Stimulated activated CD4-positive, alpha-beta T cell treated with anti-CD3 and anti-CD28 coated beads, Interleukin-1b, Interleukin-23, amount 100 ng/mL, for 1 hour (primary cell): Measurements from ENCODE around the gene MEIOSIN.

Source experiments
- DNase-seq, 2 donors: peaks; one replicate each; pipeline ENCODE4 v3.0.0-alpha.2; 2020; ENCODE audit warnings: low read depth in 2 of 2

The MEIOSIN gene

DNA sequence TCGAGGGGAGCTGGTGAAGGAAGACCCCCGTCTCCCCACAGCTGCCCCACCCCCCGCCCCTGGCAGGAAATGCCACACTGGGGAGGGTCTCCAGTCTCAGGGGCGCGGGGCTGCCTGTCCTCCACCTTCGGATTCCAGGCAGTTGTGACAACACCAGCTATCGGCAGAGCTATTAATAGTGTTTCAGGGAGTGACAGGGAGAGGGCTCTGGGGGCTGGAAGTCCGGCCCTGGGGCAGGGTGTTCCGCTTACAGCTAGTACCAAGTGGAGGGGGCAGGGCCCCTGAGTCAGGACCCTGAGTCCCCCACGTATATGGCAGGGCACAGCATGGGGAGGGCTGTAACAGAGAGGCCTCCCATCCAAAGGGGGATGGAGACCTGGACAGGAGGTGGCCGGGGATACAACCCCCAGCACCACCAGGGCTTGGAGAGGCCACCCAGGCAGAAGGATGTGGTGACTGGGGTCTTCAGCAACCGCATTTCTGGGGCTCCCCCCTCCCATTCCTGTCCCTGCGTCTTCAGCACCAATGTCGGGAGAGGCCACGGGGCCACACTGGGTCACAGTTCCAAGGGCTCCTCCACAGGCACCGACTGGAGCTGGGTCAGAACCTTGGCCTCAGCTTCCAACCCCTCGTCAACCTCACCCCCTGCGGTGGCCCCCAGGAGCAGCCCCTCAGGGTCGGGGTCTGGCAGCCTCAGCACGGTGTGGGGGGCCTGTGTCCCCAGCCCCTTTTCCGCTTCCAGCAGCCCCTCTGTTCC lies 31.9 kb downstream of the MEIOSIN start:
- no peak for DNase-seq

- DNase-seq: no peak
These were observed 32.6 kb downstream of the MEIOSIN start for GRCh38 chr19:45765702-45766295.

GRCh38 chr19:45766296-45766868 lies 33.1 kb downstream of the MEIOSIN start:
- no peak for DNase-seq

- DNase-seq: no peak
These were observed 33.7 kb downstream of the MEIOSIN start for GRCh38 chr19:45766869-45767346.

GRCh38 chr19:45767410-45767880 lies 34.2 kb downstream of the MEIOSIN start:
- DNase-seq: no peak

- no peak for DNase-seq
These were observed 34.8 kb downstream of the MEIOSIN start for GRCh38 chr19:45767881-45768654.

- no peak for DNase-seq
These were observed 35.4 kb downstream of the MEIOSIN start for GRCh38 chr19:45768655-45768983.

GRCh38 chr19:45768984-45769782 lies 35.9 kb downstream of the MEIOSIN start, which contains the start of gene SIX5:
TSS of gene SIX5 (minus strand) at chr19:45769252. CDS start at chr19:45768844, 408 bp downstream.
- DNase-seq: peak; percentile 84 to 87

DNA sequence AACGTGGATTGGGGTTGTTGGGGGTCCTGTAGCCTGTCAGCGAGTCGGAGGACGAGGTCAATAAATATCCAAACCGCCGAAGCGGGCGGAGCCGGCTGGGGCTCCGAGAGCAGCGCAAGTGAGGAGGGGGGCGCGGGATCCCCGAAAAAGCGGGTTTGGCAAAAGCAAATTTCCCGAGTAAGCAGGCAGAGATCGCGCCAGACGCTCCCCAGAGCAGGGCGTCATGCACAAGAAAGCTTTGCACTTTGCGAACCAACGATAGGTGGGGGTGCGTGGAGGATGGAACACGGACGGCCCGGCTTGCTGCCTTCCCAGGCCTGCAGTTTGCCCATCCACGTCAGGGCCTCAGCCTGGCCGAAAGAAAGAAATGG lies 36.6 kb downstream of the MEIOSIN start:
- no peak for DNase-seq

- DNase-seq: peak; percentile 78 to 82
These were observed 37.2 kb downstream of the MEIOSIN start for GRCh38 chr19:45770192-45771101.

GRCh38 chr19:45771311-45771933 lies 38.2 kb downstream of the MEIOSIN start:
- no peak for DNase-seq

GRCh38 chr19:45772130-45772840 lies 39.0 kb downstream of the MEIOSIN start:
- no peak for DNase-seq

- DNase-seq: no peak
These were observed 39.7 kb downstream of the MEIOSIN start for GRCh38 chr19:45772912-45773311.

- DNase-seq: no peak
These were observed 40.1 kb downstream of the MEIOSIN start for GRCh38 chr19:45773384-45773783.

- DNase-seq: no peak
These were observed 41.5 kb downstream of the MEIOSIN start for GRCh38 chr19:45774765-45775164.

GRCh38 chr19:45777395-45777961 lies 44.2 kb downstream of the MEIOSIN start:
- no peak for DNase-seq

DNA sequence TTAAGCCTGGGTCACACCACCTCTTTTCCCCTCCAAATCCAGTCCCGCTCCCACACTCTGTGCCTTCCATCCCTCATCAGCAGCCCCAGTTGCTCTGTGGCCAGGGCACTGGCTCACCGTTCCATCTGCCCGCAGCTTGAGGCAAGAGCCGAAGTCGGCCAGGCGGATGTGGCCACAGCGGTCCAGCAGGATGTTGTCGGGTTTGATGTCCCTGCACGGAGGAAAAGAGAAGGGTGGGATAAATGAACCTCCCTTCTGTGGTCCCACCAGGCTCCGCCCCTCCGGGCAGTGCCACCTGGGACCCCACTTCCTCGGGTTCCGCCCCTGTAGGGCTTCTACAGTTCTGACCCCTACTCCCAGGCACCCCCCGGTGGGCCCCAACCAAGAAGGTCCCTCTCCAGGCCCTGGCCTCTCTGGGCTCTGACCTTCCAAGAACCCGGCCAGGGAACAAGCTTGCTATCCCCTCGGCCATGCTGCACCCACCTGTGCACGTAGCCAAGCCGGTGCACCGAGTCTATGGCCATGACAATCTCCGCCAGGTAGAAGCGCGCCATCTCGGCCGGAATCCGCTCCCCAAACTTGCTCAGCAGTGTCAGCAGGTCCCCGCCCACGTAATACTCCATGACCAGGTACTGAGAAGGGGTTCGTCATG lies 44.9 kb downstream of the MEIOSIN start:
- no peak for DNase-seq
